ENCODE results near the gene RNF26. TPM values are rescaled to one million over a fixed set of nuclear protein-coding genes. Genes with fewer than 3 reads are reported as not detected.

RNF26 gene
- total RNA-seq (2012; rRNA removed) = 3.4 and 3.6 TPM in 2 replicates
- 36.7 and 38.1 TPM in 2 replicates for polyA plus RNA-seq (2012; rRNA removed)
- polyA plus RNA-seq (2012; cell fraction: cytosol; rRNA removed) = 34.0 and 44.0 TPM in 2 replicates
- polyA plus RNA-seq (2012; cell fraction: nucleus; rRNA removed; ENCODE audit: low replicate concordance) = 7.8 and 14.3 TPM in 2 replicates
- percentile 60 among the genes with signal in this experiment for Bru-seq, nascent RNA
- percentile 89 among the genes with signal in this experiment for BruChase-seq, experiment 1, labeled RNA remaining after a 6-hour chase
- BruChase-seq, experiment 2, labeled RNA remaining after a 2-hour chase = percentile 83 among the genes with signal in this experiment
- long read RNA-seq, transcript RNF26-201 (1 exons, 2,787 nt) = major isoform, 52 of 52 reads
- long read RNA-seq, partial matches to known transcripts = 0 of 52 reads
- long read RNA-seq, other reads (novel, unspliced or antisense) = 0 of 52 reads

GRCh38 chr11:119334174-119334930, at the start of gene RNF26:
Gene RNF26, plus strand, starts transcription at chr11:119334527. Its CDS starts 596 bp downstream, at chr11:119335123.
- Histone ChIP-seq H3K4me1 (ENCODE audit: control insufficient read depth, insufficient read depth, low read length) (peaks cover 21% of the 10 kb centered on the region), H3K9me1 (ENCODE audit: insufficient read depth, low read length) (peaks cover 14% of the 10 kb centered on the region), H2AFZ (replicated peaks; ENCODE audit: low read length, poor library complexity) (peak within 1 kb of the TSS; percentile 92), H4K8ac (ENCODE audit: low read depth in 2 of 2, low read length in 2 of 2) (peak within 1 kb of the TSS; percentile 68 to 86), H2BK5ac (ENCODE audit: low read depth, low read length, poor library complexity, severe bottlenecking) (peak within 1 kb of the TSS; percentile 77), H3K56ac (ENCODE audit: extremely low read depth, insufficient read depth, low read length) (peak within 1 kb of the TSS; percentile 83), H2AK9ac (replicated peaks; ENCODE audit: low read depth, low read length, poor library complexity) (peak within 1 kb of the TSS; percentile 94), H3K4ac (ENCODE audit: low read depth, low read length) (peak within 1 kb of the TSS; percentile 94), H3K9me3 (ENCODE audit: control insufficient read depth, insufficient read depth, low read length) (no peaks in the 10 kb centered on the region), H2BK15ac (ENCODE audit: low read depth, low read length) (peak within 1 kb of the TSS; percentile 8; the same call in 1 of the 3 replicates), H3K36me3 (ENCODE audit: control insufficient read depth, insufficient read depth, low read length) (peaks cover 2% of the 10 kb centered on the region; the same call in 1 of the 2 replicates), H3K27ac (ENCODE audit: insufficient read depth, low read length) (peak within 1 kb of the TSS; percentile 79), H3K27me3 (ENCODE audit: control insufficient read depth, insufficient read depth, low read length) (no peaks in the 10 kb centered on the region), H3K4me3 (ENCODE audit: insufficient read depth, low read depth, low read length) (peak within 1 kb of the TSS; percentile 77), H4K20me1 (ENCODE audit: insufficient read depth, low read length) (peaks cover 5% of the 10 kb centered on the region; the same call in 1 of the 2 replicates), H2AK5ac (ENCODE audit: low read depth, low read length) (peak within 1 kb of the TSS; percentile 99), H3K79me1 (ENCODE audit: low read depth in 1 of 2, low read length in 2 of 2) (peaks cover 15 to 35% of the 10 kb centered on the region in 2 experiments; a peak in 3 of 4 replicates), H3K4me2 (ENCODE audit: low read depth, low read length) (peak within 1 kb of the TSS; percentile 79), H3K9ac (ENCODE audit: low read depth, low read length) (peak within 1 kb of the TSS; percentile 90), H2BK20ac (ENCODE audit: low read depth, low read length) (no peak within 1 kb of the TSS), H4K5ac (ENCODE audit: low read depth, low read length) (peak within 1 kb of the TSS; percentile 28), H3K23ac (ENCODE audit: low read depth, low read length) (peak within 1 kb of the TSS; percentile 60), H3K18ac (ENCODE audit: low read depth, low read length) (no peak within 1 kb of the TSS), H4K91ac (ENCODE audit: insufficient read depth, low read depth, low read length) (peak within 1 kb of the TSS; percentile 91), H3K14ac (replicated peaks; ENCODE audit: low read depth, low read length) (peak within 1 kb of the TSS; percentile 95), H2BK120ac (ENCODE audit: low read depth, low read length) (peak within 1 kb of the TSS; percentile 40)
- peak; percentile 64 for ATAC-seq (ENCODE audit: low read depth)
- TF ChIP-seq RCOR1 (IDR thresholded peaks at IDR 0.05; ENCODE audit: insufficient replicate concordance, low read length) = no peak
- TF ChIP-seq RAD21 (IDR thresholded peaks at IDR 0.05; ENCODE audit: low read length) = no peak
- no peak for TF ChIP-seq CEBPB (IDR thresholded peaks at IDR 0.05; ENCODE audit: low read depth, low read length)
- TF ChIP-seq RFX5 (IDR thresholded peaks at IDR 0.05; ENCODE audit: low read depth, low read length) = no peak
- peak; percentile 18; the same call in 1 of the 2 replicates for TF ChIP-seq MXI1 (IDR thresholded peaks at IDR 0.05; ENCODE audit: borderline replicate concordance, low read depth, low read length)
- peak; percentile 75 for TF ChIP-seq POLR2A (IDR thresholded peaks at IDR 0.05; ENCODE audit: low read depth, low read length)
- TF ChIP-seq MAZ (IDR thresholded peaks at IDR 0.05; ENCODE audit: borderline replicate concordance, low read depth, low read length) = peak; percentile 60; the same call in 1 of the 2 replicates
- BruUV-seq (replicated peaks) = TSS peak; percentile 83
- intact Hi-C loops (cut with micrococcal nuclease) = no loop called here
- POLR2A ChIA-PET (ENCODE audit: unreplicated experiment) = interaction anchor here (0.5 to 0.6 kb wide), 4 partner anchors 9 to 277 kb away, joined by 3 to 4 read pairs (median 4); partner anchors contain the start of gene HYOU1
- CTCF ChIA-PET = no interaction called here
- DNase-seq = peak; percentile 98
- dilution Hi-C loops (cut with HindIII; ENCODE audit: low sequenced_read_pairs, unreplicated experiment) = no loop called here
- in situ Hi-C loops (cut with MboI; ENCODE audit: low sequenced_read_pairs) = no loop called here
- 0% methylated on average over 21 of the region's 54 CpGs; no CpG with 5 or more reads in 1 of the 2 experiments for WGBS, 2 experiments (ENCODE audit: extremely low coverage in 2 of 2, insufficient read length in 1 of 2)

Measured in IMR-90 (cell line).